Sigmoid colon (tissue), 4 donors: ENCODE results near the gene NDUFB10.

Source experiments
- EP300 ChIP-seq, 4 donors: sonication (generic); formaldehyde crosslinking; IDR thresholded peaks; one replicate each; pipeline ENCODE4 v1.6.1; 2017; ENCODE audit warnings: antibody characterized with exemption in 4 of 4
- POLR2A ChIP-seq, 2 donors: fragments of 450-650 bp; IDR thresholded peaks; one replicate each; pipeline ENCODE4 v1.6.1; 2016; ENCODE audit warnings: antibody characterized with exemption in 2 of 2, mild to moderate bottlenecking in 2 of 2, moderate library complexity in 2 of 2
- POLR2AphosphoS5 ChIP-seq, 4 donors: sonication (generic); formaldehyde crosslinking; IDR thresholded peaks; one replicate each; pipeline ENCODE4 v1.6.1; 2017; ENCODE audit warnings: antibody characterized with exemption in 4 of 4
- TF ChIP-seq, protein P1 (sequence below), 4 experiments: fragments of 450-650 bp in 3 of 4; fragments of 200-600 bp in 1 of 4; IDR thresholded peaks; one replicate each; pipeline ENCODE4 v1.5.1; 2016 to 2019; ENCODE audit warnings: antibody characterized with exemption in 4 of 4, mild to moderate bottlenecking in 3 of 4, moderate library complexity in 2 of 4

- TF ChIP-seq EP300 (IDR thresholded peaks at IDR 0.05): no peak
- TF ChIP-seq POLR2AphosphoS5 (IDR thresholded peaks at IDR 0.05): no peak
- no peak for TF ChIP-seq POLR2A (IDR thresholded peaks at IDR 0.05)
- TF ChIP-seq, protein P1, sequence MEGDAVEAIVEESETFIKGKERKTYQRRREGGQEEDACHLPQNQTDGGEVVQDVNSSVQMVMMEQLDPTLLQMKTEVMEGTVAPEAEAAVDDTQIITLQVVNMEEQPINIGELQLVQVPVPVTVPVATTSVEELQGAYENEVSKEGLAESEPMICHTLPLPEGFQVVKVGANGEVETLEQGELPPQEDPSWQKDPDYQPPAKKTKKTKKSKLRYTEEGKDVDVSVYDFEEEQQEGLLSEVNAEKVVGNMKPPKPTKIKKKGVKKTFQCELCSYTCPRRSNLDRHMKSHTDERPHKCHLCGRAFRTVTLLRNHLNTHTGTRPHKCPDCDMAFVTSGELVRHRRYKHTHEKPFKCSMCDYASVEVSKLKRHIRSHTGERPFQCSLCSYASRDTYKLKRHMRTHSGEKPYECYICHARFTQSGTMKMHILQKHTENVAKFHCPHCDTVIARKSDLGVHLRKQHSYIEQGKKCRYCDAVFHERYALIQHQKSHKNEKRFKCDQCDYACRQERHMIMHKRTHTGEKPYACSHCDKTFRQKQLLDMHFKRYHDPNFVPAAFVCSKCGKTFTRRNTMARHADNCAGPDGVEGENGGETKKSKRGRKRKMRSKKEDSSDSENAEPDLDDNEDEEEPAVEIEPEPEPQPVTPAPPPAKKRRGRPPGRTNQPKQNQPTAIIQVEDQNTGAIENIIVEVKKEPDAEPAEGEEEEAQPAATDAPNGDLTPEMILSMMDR (IDR thresholded peaks at IDR 0.05): no peak
Observed at GRCh38 chr16:1936945-1937479, 22.3 kb upstream of the NDUFB10 start.
